Tibial artery (tissue), 4 donors: Measurements from ENCODE around the gene LRIT1.
A peak's percentile ranks its signal among the peaks of the same experiment; 100 is the strongest.

ENCODE experiments used
- DNase-seq, 2 donors: peaks; one replicate each; pipeline ENCODE4 v3.0.0-alpha.2; 2019
- H3K27ac ChIP-seq, 2 donors: fragments of 200-600 bp; sonication (generic) in 1 of 2; 1 replicate in 1 of 2; 2 replicates in 1 of 2; pipeline ENCODE4 v1.5.1; 2018 to 2019; ENCODE audit warnings: mild to moderate bottlenecking in 1 of 2
- H3K27me3 ChIP-seq, 2 donors: fragments of 200-600 bp; sonication (generic) in 1 of 2; one replicate each; pipeline versions ENCODE4 v1.5.1 to v1.6.0; 2016 to 2019
- H3K36me3 ChIP-seq, 3 donors: fragments of 200-600 bp; sonication (generic) in 2 of 3; one replicate each; pipeline ENCODE4 v1.5.1; 2016 to 2019; ENCODE audit warnings: mild to moderate bottlenecking in 2 of 3
- H3K4me1 ChIP-seq, 4 donors: fragments of 200-600 bp; sonication (generic) in 2 of 4; 1 replicate in 3 of 4; 2 replicates in 1 of 4; pipeline ENCODE4 v1.5.1; 2016 to 2019
- H3K4me3 ChIP-seq, 2 donors: fragments of 200-600 bp; sonication (generic) in 1 of 2; 1 replicate in 1 of 2; 2 replicates in 1 of 2; pipeline ENCODE4 v1.5.1; 2018 to 2019; ENCODE audit warnings: mild to moderate bottlenecking in 2 of 2
- H3K9me3 ChIP-seq, 3 donors: fragments of 200-600 bp; sonication (generic) in 1 of 3; one replicate each; pipeline ENCODE4 v1.5.1; 2016 to 2019
- CTCF ChIP-seq, 2 experiments: fragments of 200-600 bp in 1 of 2; fragments of 450-650 bp in 1 of 2; IDR thresholded peaks; one replicate each; pipeline ENCODE4 v1.5.1; 2017 to 2019; ENCODE audit warnings: antibody characterized with exemption in 2 of 2, mild to moderate bottlenecking in 1 of 2, moderate library complexity in 1 of 2
- intact Hi-C: fragments of 100-400 bp; cut with DNase I; formaldehyde crosslinking; loops from one replicate; pipeline ENCODE4 v1.15.0; 2023; ENCODE audit warnings: low total_unique reads

The LRIT1 gene

GRCh38 chr10:84257343-84258020, 16.1 kb upstream of the LRIT1 start:
- TF ChIP-seq CTCF (IDR thresholded peaks at IDR 0.05): no peak

DNA sequence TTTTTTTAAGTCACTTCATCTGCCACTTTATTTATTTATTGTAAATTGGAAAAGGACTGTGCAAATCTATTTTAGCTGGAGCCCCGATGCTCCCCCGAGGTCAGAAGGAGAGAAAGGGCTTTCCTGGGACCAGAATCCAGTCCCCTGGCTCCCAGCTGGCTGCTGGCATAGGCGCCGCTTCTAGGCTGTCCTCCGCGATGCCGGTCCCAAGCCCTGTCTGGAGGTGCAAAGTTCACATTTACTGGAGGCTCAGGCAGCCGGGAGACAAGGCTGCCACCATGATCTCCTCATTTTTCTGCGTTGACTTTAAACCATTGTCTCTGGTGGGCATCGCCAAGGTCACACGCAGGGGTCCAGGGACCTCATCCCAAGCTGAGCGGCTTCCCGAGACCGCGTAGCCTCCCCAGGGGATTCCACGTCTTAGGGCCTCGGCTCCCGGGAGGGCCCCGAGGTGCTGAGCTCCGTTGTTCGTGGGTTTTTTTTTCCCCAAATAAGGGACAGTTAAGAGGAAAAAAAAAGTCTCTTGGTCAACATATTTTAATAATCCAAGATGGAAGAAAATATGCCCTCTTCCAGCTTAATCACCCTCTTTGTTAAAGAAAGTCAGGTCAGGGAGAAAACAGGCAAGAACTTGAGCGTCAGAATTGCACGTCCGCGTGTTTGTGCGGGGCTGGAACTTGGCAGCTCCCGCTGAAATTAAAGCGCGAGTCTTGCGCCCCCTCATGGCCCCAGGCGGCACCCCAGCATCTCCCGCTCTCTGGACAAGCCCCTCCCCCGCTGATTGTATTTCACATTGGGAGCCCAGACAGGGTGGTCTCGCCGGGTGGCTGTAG, 15.4 kb upstream of the LRIT1 start:
- H3K27ac ChIP-seq: no peak overlapping the region
- no peaks in the 10 kb centered on the region for H3K36me3 ChIP-seq
- no peaks in the 10 kb centered on the region for H3K9me3 ChIP-seq
- H3K27me3 ChIP-seq: peaks cover 0 to 46% of the 10 kb centered on the region in 2 donors
- H3K4me3 ChIP-seq: no peak overlapping the region
- TF ChIP-seq CTCF (IDR thresholded peaks at IDR 0.05): peak; percentile 18 to 26
- intact Hi-C loops: no loop called here
- peaks cover 0 to 5% (median 0%) of the 10 kb centered on the region in 4 donors for H3K4me1 ChIP-seq
- no peak for DNase-seq

More at GRCh38 chr10:84257343-84258020, 16.1 kb upstream of the LRIT1 start:
- peaks cover 0 to 5% (median 0%) of the 10 kb centered on the region in 4 donors for H3K4me1 ChIP-seq
- H3K9me3 ChIP-seq: no peaks in the 10 kb centered on the region
- no peaks in the 10 kb centered on the region for H3K36me3 ChIP-seq
- no peak for DNase-seq
- no peak overlapping the region for H3K4me3 ChIP-seq
- H3K27ac ChIP-seq: no peak overlapping the region
- H3K27me3 ChIP-seq: peaks cover 0 to 44% of the 10 kb centered on the region in 2 donors
- intact Hi-C loops: no loop called here

DNA sequence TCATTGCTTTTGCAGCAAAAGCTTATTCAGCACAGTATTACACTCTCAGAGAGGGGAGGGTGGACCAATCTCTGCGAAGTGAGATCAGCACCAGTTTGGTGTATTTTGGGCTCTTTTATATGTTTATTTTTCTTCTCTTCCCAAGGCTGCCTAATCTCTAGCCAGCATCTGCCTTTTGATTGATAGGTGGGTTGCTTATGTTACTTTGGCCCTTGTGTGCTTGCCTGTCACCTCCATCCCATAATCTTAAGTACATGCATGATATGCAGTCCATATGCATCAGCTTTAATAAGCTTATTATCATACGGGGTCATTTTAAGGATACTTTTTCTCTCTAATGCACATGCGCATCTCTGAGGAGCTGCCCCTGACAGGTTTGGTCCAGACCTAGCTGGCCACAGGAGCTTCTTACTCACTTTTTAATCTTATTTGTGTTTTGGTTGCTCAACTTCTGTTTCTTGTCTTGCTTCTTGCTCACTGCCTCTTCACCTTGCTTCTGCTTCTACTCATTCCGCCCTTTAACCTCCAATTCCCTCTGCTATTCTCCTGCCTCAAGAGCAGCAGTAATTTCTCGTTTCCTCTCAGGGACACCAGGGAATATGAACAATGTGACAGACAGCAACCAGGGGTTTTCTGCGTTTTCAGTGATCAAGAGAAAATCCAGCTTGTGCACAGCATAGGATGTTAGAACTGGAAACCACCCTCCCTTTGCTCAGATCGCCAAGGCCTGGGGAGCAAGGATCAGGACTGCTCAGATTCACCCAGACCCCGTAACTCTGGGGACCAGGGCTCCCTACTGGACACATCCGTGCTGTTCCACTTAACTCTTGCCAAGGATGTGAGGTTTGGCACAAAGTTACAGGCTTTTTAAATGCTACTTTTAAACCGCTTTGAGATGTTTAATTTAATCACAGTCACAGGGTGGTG, 13.5 kb upstream of the LRIT1 start:
- intact Hi-C loops: no loop called here
- no peak for TF ChIP-seq CTCF (IDR thresholded peaks at IDR 0.05)
- DNase-seq: no peak

DNA sequence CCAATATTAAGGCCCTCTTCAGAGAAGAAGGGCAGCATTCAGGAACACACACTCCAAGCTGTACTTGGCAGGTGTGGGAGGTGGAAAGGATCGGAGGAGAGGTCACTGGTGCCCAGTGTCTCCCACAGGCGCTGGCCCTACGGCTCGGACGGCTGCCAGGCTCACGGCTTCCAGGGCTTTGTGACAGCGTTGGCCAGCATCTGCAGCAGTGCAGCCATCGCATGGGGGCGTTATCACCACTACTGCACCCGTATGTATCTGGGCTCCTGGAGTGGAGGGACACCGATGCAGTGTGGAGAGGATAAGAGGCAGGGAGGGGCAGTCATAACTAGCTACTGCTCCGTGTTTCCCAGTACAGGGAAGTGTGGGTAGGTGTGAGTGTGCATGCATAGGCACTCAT, 7.4 kb upstream of the LRIT1 start:
- intact Hi-C loops: no loop called here
- H3K4me1 ChIP-seq: no peaks in the 10 kb centered on the region
- H3K4me3 ChIP-seq: no peak overlapping the region
- no peak for TF ChIP-seq CTCF (IDR thresholded peaks at IDR 0.05)
- DNase-seq: no peak
- peaks cover 0 to 14% of the 10 kb centered on the region in 2 donors for H3K27me3 ChIP-seq
- no peaks in the 10 kb centered on the region for H3K36me3 ChIP-seq
- H3K27ac ChIP-seq: no peak overlapping the region
- peaks cover 0 to 4% (median 0%) of the 10 kb centered on the region in 3 donors for H3K9me3 ChIP-seq

More for the DNA sequence above, 13.5 kb upstream of the LRIT1 start:
- peaks cover 0 to 33% of the 10 kb centered on the region in 2 donors for H3K27me3 ChIP-seq
- no peak overlapping the region for H3K27ac ChIP-seq
- peaks cover 0 to 5% (median 0%) of the 10 kb centered on the region in 4 donors for H3K4me1 ChIP-seq
- H3K4me3 ChIP-seq: no peak overlapping the region
- H3K9me3 ChIP-seq: peaks cover 0 to 4% (median 0%) of the 10 kb centered on the region in 3 donors
- no peaks in the 10 kb centered on the region for H3K36me3 ChIP-seq

- Histone ChIP-seq H3K27me3 (peaks cover 0 to 9% of the 10 kb centered on the region in 2 donors), H3K36me3 (no peaks in the 10 kb centered on the region), H3K27ac (no peak overlapping the region), H3K4me1 (no peaks in the 10 kb centered on the region), H3K9me3 (peaks cover 0 to 4% (median 0%) of the 10 kb centered on the region in 3 donors), H3K4me3 (no peak overlapping the region)
- intact Hi-C loops: no loop called here
- DNase-seq: no peak
- TF ChIP-seq CTCF (IDR thresholded peaks at IDR 0.05): no peak
Measured at GRCh38 chr10:84247496-84247895, 6.2 kb upstream of the LRIT1 start.
